ENCODE data around the gene C2orf49. TPM values are rescaled to one million over a fixed set of nuclear protein-coding genes. Genes with fewer than 3 reads are reported as not detected.

Gene C2orf49
- total RNA-seq, 4 donors from 2014 or later: 6.8 to 83.3 (median 18.0) TPM

DNA sequence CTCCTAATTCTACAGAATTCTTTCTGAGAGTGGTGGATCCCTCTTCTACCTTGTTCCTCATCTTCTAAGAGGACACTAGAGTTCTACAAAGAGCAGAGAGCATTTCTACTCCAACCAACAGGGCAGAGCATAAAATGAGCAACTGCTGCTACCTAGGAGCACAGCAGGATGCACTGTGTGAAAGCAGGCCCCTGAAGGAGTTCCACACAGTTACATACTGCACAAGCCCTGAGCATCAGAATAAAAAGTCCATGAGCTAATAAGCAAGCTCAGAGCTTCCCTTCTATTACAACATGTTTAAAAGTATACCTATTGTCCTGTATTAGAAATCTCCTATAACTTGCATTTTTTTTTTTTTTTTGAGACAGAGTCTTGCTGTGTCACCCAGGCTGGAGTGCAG, 53.1 kb downstream of the C2orf49 start:
- no peak overlapping the region for H3K4me3 ChIP-seq
- H3K9me3 ChIP-seq: no peaks in the 10 kb centered on the region
- H3K27ac ChIP-seq: no peak overlapping the region
- H3K4me1 ChIP-seq: peaks cover 0 to 19% (median 0%) of the 10 kb centered on the region in 4 donors
- H3K36me3 ChIP-seq: peaks cover 0 to 7% (median 0%) of the 10 kb centered on the region in 3 donors
- no peak for TF ChIP-seq POLR2A (IDR thresholded peaks at IDR 0.05)
- TF ChIP-seq, protein P1, sequence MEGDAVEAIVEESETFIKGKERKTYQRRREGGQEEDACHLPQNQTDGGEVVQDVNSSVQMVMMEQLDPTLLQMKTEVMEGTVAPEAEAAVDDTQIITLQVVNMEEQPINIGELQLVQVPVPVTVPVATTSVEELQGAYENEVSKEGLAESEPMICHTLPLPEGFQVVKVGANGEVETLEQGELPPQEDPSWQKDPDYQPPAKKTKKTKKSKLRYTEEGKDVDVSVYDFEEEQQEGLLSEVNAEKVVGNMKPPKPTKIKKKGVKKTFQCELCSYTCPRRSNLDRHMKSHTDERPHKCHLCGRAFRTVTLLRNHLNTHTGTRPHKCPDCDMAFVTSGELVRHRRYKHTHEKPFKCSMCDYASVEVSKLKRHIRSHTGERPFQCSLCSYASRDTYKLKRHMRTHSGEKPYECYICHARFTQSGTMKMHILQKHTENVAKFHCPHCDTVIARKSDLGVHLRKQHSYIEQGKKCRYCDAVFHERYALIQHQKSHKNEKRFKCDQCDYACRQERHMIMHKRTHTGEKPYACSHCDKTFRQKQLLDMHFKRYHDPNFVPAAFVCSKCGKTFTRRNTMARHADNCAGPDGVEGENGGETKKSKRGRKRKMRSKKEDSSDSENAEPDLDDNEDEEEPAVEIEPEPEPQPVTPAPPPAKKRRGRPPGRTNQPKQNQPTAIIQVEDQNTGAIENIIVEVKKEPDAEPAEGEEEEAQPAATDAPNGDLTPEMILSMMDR (IDR thresholded peaks at IDR 0.05): no peak
- H3K27me3 ChIP-seq: no peaks in the 10 kb centered on the region
- DNase-seq: no peak

DNA sequence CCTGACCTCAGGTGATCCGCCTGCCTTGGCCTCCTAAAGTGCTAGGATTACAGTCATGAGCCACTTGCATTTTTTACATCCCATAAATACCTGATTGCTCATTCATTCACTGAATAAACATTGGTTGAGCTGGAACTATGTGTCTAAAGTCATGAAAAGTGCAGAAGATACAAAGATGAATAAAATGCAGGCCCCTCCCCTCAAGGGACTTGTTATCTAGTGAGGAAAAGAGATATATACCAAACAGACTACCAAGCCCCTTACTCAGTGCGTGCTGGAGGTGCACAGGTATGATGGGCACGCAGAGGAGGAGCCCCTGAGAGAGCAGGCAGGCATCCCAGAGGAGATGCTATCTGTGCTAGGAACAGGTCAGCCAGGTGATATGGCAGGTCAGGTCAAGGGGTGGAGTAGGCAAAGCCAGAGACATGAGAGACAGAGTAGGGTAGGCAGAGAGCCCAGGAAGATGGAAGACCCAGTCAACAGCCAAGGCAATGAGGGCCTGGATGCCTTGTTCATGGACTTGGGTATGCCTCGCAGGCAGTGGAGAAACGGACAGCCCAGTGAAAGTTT, 53.8 kb downstream of the C2orf49 start:
- no peaks in the 10 kb centered on the region for H3K27me3 ChIP-seq
- DNase-seq: no peak
- H3K4me3 ChIP-seq: no peak overlapping the region
- no peaks in the 10 kb centered on the region for H3K9me3 ChIP-seq
- peaks cover 0 to 21% (median 0%) of the 10 kb centered on the region in 4 donors for H3K4me1 ChIP-seq
- TF ChIP-seq, protein P1 (IDR thresholded peaks at IDR 0.05): no peak
- TF ChIP-seq POLR2A (IDR thresholded peaks at IDR 0.05): no peak
- peaks cover 0 to 2% (median 0%) of the 10 kb centered on the region in 3 donors for H3K36me3 ChIP-seq
- peak overlapping the region in 1 of 4 donors; percentile 49 for H3K27ac ChIP-seq

DNA sequence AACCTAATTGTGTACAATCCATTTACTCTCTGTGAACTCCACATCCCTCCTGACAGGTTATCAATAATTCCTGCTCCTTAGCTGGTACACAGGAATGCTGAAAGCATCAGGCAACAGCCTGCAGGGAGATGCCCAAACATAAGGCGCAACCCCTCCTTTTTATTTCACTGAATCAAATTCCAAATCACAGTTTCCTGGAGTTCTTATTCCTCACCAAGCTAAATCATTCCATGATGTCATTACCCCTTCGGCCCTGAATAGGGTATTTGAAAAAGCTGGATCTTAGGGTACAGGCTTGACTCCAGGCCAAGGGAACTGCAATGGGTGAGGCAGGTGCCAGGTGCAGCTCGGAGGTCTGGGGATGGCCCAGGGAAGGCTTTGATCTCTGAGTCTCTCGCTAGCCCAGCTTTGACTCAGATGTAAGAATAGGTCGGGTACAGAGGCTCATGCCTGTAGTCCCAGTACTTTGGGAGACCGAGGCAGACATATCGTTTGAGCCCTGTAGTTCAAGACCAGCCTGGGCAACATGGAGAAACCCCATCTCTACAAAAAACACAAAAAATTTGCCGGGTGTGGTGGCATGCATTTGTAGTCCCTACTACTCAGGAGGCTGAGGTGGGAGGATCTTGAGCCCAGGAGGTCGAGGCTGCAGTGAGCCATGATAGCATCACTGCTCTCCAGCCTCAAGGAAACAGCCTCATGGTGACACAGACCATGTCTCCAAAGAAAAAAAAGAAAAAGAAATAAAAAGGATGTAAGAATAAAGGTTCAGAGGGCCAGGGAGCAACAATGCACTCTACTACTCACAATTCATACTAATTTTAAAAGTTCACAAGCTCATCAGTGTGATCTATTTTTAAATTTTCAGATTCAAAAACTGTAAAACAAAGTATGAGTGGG, 54.7 kb downstream of the C2orf49 start:
- Histone ChIP-seq H3K27ac (peak overlapping the region in 2 of 4 donors; percentile 15 to 49), H3K4me3 (no peak overlapping the region), H3K9me3 (no peaks in the 10 kb centered on the region), H3K27me3 (no peaks in the 10 kb centered on the region), H3K4me1 (peaks cover 0 to 20% (median 0%) of the 10 kb centered on the region in 4 donors), H3K36me3 (no peaks in the 10 kb centered on the region)
- TF ChIP-seq POLR2A (IDR thresholded peaks at IDR 0.05): no peak
- TF ChIP-seq, protein P1 (IDR thresholded peaks at IDR 0.05): no peak
- no peak for DNase-seq

DNA sequence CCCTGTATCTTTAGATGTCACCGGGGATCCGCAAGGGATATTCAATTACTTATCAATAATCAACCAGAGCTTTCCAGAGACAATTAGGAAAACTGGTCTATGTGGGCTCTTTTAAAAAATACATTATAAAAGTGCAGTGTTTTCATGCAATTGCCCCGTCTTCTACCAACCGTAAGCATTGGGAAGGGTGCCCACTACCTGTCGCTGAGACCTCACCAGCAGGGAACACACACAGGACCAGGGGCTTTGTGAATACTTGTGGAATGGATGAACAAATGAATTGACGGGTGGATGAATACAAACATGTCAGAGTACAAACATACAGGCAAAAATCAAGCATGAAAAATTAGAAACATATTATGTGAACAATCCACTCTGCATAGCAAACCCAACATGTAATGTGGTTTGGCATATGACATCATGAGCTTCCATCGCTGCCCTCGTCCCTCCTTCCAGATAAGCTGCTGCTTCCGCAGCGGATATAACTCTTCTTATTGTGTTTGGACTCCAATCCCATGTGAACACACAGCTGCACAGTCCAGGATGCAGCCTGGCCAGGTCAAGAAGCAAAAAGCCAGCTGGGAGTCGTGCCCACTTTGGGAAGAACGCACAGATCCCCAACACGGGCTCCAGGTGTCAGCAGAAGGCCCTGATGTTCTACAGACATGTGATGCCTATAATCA, 56.2 kb downstream of the C2orf49 start:
- TF ChIP-seq, protein P1 (IDR thresholded peaks at IDR 0.05): no peak
- peak in 1 of 2 donors; percentile 23 for TF ChIP-seq POLR2A (IDR thresholded peaks at IDR 0.05)
- Histone ChIP-seq H3K9me3 (no peaks in the 10 kb centered on the region), H3K27ac (peak overlapping the region in 2 of 4 donors; percentile 13 to 49), H3K27me3 (no peaks in the 10 kb centered on the region), H3K4me1 (peaks cover 0 to 15% (median under 1%) of the 10 kb centered on the region in 4 donors), H3K36me3 (no peaks in the 10 kb centered on the region), H3K4me3 (peak overlapping the region in 1 of 4 donors; percentile 11)
- no peak for DNase-seq

DNA sequence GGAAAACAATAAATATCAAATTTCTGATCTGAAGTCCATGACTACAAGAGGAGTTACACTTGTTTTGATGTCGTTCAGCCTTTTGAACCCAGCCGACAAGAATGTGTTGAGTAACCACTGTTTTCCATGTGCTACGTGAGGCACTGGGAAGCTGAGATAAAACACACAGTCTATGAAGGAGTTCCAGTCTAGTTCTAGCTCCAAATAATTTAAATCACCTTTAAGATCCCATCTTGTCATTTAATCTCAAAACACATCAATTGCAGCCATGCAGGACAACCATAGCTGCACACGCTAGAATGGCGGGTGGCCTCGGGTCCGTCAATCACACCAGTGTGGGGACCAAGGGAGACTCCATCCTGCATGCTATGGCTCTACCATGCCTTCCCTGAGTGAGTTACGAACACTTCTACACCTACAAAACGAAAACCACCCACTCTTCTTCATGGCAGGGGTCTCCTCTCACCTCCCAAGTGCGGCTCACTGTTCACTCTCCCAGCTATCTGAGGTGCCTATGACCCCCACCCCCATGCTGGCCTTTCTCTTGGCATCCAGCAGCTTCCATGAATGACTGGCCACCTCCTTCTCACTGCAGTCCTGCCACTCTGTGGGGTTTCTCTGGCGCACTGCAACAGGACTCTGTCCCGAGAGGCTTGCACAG, 57.7 kb downstream of the C2orf49 start:
- Histone ChIP-seq H3K27ac (peak overlapping the region in 2 of 4 donors; percentile 31 to 68), H3K36me3 (no peaks in the 10 kb centered on the region), H3K27me3 (no peaks in the 10 kb centered on the region), H3K4me3 (peak overlapping the region in 1 of 4 donors; percentile 13), H3K9me3 (no peaks in the 10 kb centered on the region), H3K4me1 (peaks cover 0 to 15% (median 4%) of the 10 kb centered on the region in 4 donors)
- DNase-seq: no peak
- TF ChIP-seq, protein P1 (IDR thresholded peaks at IDR 0.05): no peak
- TF ChIP-seq POLR2A (IDR thresholded peaks at IDR 0.05): no peak
